T-helper 1 cell treated with Interleukin-12 subunit alpha and Interleukin-12 subunit beta and Interleukin-4 antibody, amounts not matched to agents 30 μg/mL and 1 μg/mL, for 36 hours (primary cell): Measurements from ENCODE around the gene COQ8B.

Experiments used
- H3K27ac Mint-ChIP-seq: one replicate; pipeline ENCODE4 v1.8.0; 2021; ENCODE audit warnings: mild to moderate bottlenecking, mixed read lengths
- H3K27me3 Mint-ChIP-seq: one replicate; pipeline ENCODE4 v1.8.0; 2021; ENCODE audit warnings: low read depth, mixed read lengths
- H3K36me3 Mint-ChIP-seq: one replicate; pipeline ENCODE4 v1.8.0; 2021; ENCODE audit warnings: low read depth, mixed read lengths
- H3K4me1 Mint-ChIP-seq: one replicate; pipeline ENCODE4 v1.8.0; 2021; ENCODE audit warnings: low read depth, mixed read lengths
- H3K4me3 Mint-ChIP-seq: one replicate; pipeline ENCODE4 v1.8.0; 2021; ENCODE audit warnings: mild to moderate bottlenecking, moderate library complexity, mixed read lengths
- H3K9me3 Mint-ChIP-seq: one replicate; pipeline ENCODE4 v1.8.0; 2021; ENCODE audit warnings: mixed read lengths

COQ8B gene

GRCh38 chr19:40642051-40642706 is 74.5 kb downstream of the COQ8B start:
- H3K27me3 Mint-ChIP-seq = peaks cover 6% of the 10 kb centered on the region
- H3K4me1 Mint-ChIP-seq = peaks cover 2% of the 10 kb centered on the region

More at GRCh38 chr19:40642051-40642706, 74.5 kb downstream of the COQ8B start:
- Mint-ChIP-seq H3K9me3 (no peaks in the 10 kb centered on the region), H3K27ac (no peak overlapping the region), H3K36me3 (no peaks in the 10 kb centered on the region), H3K4me3 (no peak overlapping the region)
